ENCODE results near the gene TRAF3. TPM values are rescaled to one million over a fixed set of nuclear protein-coding genes. Genes with fewer than 3 reads are reported as not detected.

TRAF3 gene
- total RNA-seq, 1 experiment from 2014 or later = 25.3 TPM

- ChIA-PET POLR2A (no interaction called here), CTCF (interaction anchor here (0.6 to 0.7 kb wide), 2 partner anchors 25 to 391 kb away, joined by 3 read pairs; no protein-coding TSS in a partner anchor)
- no peak for TF ChIP-seq CTCF (IDR thresholded peaks at IDR 0.05; ENCODE audit: unreplicated experiment)
- no peak overlapping the region for H3K4me3 Mint-ChIP-seq (ENCODE audit: unreplicated experiment)
- intact Hi-C loops (cut with micrococcal nuclease) = no loop called here
- H3K36me3 Mint-ChIP-seq (ENCODE audit: insufficient read depth, unreplicated experiment) = peaks cover 22% of the 10 kb centered on the region
- H3K27ac Mint-ChIP-seq (ENCODE audit: low read depth, unreplicated experiment) = no peak overlapping the region
- no TSS peak for BruUV-seq (replicated peaks)
- no peaks in the 10 kb centered on the region for H3K27me3 Mint-ChIP-seq (ENCODE audit: insufficient read depth, unreplicated experiment)
- H3K4me1 Mint-ChIP-seq (ENCODE audit: insufficient read depth, unreplicated experiment) = no peaks in the 10 kb centered on the region
- DNase-seq (ENCODE audit: unreplicated experiment) = peak; percentile 5
- H3K9me3 Mint-ChIP-seq (ENCODE audit: unreplicated experiment) = no peaks in the 10 kb centered on the region
These were observed 94.0 kb downstream of the TRAF3 start for GRCh38 chr14:102870994-102871831.

DNA sequence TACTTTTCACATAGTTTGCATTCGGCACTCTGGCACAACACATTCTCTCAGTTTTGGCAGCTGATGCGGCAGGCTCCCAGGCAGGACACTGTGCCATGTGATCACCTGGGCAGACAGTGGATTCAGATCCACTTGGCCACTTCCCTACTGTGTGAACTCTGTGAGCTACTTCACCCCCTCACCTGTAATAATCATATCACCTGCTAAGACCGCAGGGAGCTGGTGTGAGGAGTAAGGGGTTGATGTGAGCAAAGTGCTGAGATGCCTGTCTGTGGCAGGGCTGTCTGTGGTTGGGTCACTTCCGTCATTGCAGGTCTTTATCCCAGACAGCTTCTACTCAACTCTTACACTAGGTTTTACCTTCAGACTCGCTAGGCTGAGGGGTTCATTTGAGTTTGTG lies 94.8 kb downstream of the TRAF3 start:
- Mint-ChIP-seq H3K27me3 (ENCODE audit: insufficient read depth, unreplicated experiment) (no peaks in the 10 kb centered on the region), H3K9me3 (ENCODE audit: unreplicated experiment) (no peaks in the 10 kb centered on the region), H3K4me1 (ENCODE audit: insufficient read depth, unreplicated experiment) (no peaks in the 10 kb centered on the region), H3K27ac (ENCODE audit: low read depth, unreplicated experiment) (no peak overlapping the region), H3K4me3 (ENCODE audit: unreplicated experiment) (no peak overlapping the region), H3K36me3 (ENCODE audit: insufficient read depth, unreplicated experiment) (peaks cover 22% of the 10 kb centered on the region)
- intact Hi-C loops (cut with micrococcal nuclease) = no loop called here
- TF ChIP-seq CTCF (IDR thresholded peaks at IDR 0.05; ENCODE audit: unreplicated experiment) = no peak
- DNase-seq (ENCODE audit: unreplicated experiment) = no peak
- BruUV-seq (replicated peaks) = no TSS peak
- ChIA-PET POLR2A (no interaction called here), CTCF (interaction anchor here (0.6 kb wide), 2 partner anchors 26 to 99 kb away, joined by 3 to 4 read pairs; no protein-coding TSS in a partner anchor)

GRCh38 chr14:102873131-102873530 lies 95.9 kb downstream of the TRAF3 start:
- no peaks in the 10 kb centered on the region for H3K9me3 Mint-ChIP-seq (ENCODE audit: unreplicated experiment)
- H3K4me3 Mint-ChIP-seq (ENCODE audit: unreplicated experiment) = no peak overlapping the region
- ChIA-PET POLR2A (no interaction called here), CTCF (no interaction called here)
- no TSS peak for BruUV-seq (replicated peaks)
- no peak overlapping the region for H3K27ac Mint-ChIP-seq (ENCODE audit: low read depth, unreplicated experiment)
- H3K27me3 Mint-ChIP-seq (ENCODE audit: insufficient read depth, unreplicated experiment) = no peaks in the 10 kb centered on the region
- H3K4me1 Mint-ChIP-seq (ENCODE audit: insufficient read depth, unreplicated experiment) = no peaks in the 10 kb centered on the region
- no peak for TF ChIP-seq CTCF (IDR thresholded peaks at IDR 0.05; ENCODE audit: unreplicated experiment)
- no peak for DNase-seq (ENCODE audit: unreplicated experiment)
- intact Hi-C loops (cut with micrococcal nuclease) = no loop called here
- H3K36me3 Mint-ChIP-seq (ENCODE audit: insufficient read depth, unreplicated experiment) = peaks cover 22% of the 10 kb centered on the region

DNA sequence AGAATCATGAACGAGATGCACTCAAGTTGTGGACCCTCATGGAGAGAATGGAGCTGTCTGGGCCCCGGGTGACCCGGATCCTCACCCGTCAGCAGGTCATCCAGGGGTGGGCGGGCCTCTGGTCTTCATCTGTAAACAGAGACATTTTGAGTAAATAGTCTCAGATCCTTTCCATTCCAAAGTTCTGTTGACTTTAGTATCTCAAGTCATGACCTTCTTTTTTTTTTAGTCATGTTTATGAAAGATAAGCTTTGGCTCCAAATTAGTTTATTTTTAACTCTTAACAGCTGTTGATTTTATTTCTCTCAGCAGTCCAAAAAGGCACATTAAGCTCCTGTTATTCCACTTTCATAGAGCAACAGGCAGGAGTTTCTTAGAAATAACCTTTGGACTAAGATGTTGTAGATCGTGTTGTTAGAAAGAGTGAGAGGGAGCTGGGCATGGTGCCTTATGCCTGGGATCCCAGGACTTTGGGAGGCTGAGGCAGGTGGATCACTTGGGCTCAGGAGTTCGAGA lies 96.4 kb downstream of the TRAF3 start:
- TF ChIP-seq CTCF (IDR thresholded peaks at IDR 0.05; ENCODE audit: unreplicated experiment) = no peak
- Mint-ChIP-seq H3K4me3 (ENCODE audit: unreplicated experiment) (no peak overlapping the region), H3K27me3 (ENCODE audit: insufficient read depth, unreplicated experiment) (no peaks in the 10 kb centered on the region), H3K27ac (ENCODE audit: low read depth, unreplicated experiment) (no peak overlapping the region), H3K4me1 (ENCODE audit: insufficient read depth, unreplicated experiment) (no peaks in the 10 kb centered on the region), H3K9me3 (ENCODE audit: unreplicated experiment) (no peaks in the 10 kb centered on the region), H3K36me3 (ENCODE audit: insufficient read depth, unreplicated experiment) (peaks cover 22% of the 10 kb centered on the region)
- intact Hi-C loops (cut with micrococcal nuclease) = no loop called here
- POLR2A ChIA-PET = no interaction called here
- CTCF ChIA-PET = interaction anchor here (0.7 kb wide), 1 partner anchor 164 kb away, joined by 3 read pairs; no protein-coding TSS in a partner anchor
- no peak for DNase-seq (ENCODE audit: unreplicated experiment)
- BruUV-seq (replicated peaks) = no TSS peak
